Measurements from ENCODE around the gene RUVBL1.

DNA sequence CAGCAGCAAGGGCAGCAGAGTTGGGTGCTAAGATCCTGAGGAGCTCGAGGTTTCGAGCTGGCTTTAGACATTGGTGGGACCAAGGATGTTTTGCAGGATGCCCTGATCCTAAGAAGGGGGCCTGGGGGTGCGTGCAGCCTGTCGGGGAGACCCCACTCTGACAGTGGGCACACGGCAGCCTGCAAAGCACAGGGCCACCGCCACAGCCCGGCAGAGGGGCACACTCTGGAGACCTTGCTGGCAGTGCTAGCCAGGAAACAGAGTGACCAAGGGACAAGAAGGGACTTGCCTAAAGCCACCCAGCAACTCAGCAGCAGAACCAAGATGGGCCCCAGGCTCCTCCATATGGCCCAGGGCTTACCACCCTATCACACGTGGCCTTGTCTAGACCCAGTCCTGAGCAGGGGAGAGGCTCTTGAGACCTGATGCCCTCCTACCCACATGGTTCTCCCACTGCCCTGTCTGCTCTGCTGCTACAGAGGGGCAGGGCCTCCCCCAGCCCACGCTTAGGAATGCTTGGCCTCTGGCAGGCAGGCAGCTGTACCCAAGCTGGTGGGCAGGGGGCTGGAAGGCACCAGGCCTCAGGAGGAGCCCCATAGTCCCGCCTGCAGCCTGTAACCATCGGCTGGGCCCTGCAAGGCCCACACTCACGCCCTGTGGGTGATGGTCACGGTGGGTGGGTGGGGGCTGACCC is 52.6 kb downstream of the RUVBL1 start:
- TF ChIP-seq POLR2A (IDR thresholded peaks at IDR 0.05; ENCODE audit: low read depth, low read length) (no peak), RFX5 (IDR thresholded peaks at IDR 0.05; ENCODE audit: low read depth, low read length) (no peak), SMC3 (IDR thresholded peaks at IDR 0.05; ENCODE audit: low read depth, low read length) (no peak)
- TF ChIP-seq, protein P1, sequence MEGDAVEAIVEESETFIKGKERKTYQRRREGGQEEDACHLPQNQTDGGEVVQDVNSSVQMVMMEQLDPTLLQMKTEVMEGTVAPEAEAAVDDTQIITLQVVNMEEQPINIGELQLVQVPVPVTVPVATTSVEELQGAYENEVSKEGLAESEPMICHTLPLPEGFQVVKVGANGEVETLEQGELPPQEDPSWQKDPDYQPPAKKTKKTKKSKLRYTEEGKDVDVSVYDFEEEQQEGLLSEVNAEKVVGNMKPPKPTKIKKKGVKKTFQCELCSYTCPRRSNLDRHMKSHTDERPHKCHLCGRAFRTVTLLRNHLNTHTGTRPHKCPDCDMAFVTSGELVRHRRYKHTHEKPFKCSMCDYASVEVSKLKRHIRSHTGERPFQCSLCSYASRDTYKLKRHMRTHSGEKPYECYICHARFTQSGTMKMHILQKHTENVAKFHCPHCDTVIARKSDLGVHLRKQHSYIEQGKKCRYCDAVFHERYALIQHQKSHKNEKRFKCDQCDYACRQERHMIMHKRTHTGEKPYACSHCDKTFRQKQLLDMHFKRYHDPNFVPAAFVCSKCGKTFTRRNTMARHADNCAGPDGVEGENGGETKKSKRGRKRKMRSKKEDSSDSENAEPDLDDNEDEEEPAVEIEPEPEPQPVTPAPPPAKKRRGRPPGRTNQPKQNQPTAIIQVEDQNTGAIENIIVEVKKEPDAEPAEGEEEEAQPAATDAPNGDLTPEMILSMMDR (conservative IDR thresholded peaks at IDR 0.05; ENCODE audit: low read depth, low read length) = no peak

Data from IMR-90 (cell line).